Activated CD8-positive, alpha-beta memory T cell treated with anti-CD3 and anti-CD28 coated beads, Interleukin-2, amount 50 U/mL, for 1 hour (primary cell): ENCODE results near the gene SERPINA1.
"Not testable (repeated sequence)": the region's sequence is repeated elsewhere in the genome, so short reads cannot be mapped to it uniquely, and the experiment has no call there.

Source experiments
- DNase-seq: peaks from one replicate; pipeline ENCODE4 v3.0.0-alpha.2; 2020; ENCODE audit errors: extremely low read depth

Gene SERPINA1

DNA sequence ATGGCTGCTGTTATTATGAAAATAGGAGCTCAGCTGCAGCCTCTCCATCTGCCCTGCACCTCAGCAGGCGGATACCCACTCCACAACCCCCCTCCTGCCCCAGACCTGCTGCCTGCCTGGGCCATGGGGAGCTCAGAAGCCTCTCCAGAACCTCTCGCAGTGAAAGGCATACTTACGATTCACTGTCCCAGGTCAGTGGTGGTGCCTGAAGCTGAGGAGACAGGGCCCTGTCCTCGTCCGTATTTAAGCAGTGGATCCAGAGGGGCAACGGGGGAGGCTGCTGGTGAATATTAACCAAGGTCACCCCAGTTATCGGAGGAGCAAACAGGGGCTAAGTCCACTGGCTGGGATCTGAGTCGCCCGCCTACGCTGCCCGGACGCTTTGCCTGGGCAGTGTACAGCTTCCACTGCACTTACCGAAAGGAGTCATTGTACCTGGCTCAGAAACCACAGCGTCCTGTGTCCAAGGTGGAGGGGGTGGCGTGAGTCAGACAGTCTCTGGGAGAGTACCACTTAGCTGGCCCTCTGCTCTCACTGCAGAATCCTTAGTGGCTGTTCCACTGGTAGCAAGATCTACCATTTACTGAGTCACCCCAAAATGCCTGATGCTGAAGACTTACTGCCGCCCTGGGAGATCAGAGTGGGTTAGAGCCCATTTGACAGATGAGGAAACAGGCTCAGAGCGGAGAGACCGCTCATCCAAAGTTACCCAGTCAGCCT, at the start of gene SERPINA1:
Gene SERPINA1, minus strand, starts transcription at position 219 of the 720 bp plus-strand sequence. CDS start 5,365 bp downstream, outside the sequence.
- DNase-seq, result no peak

GRCh38 chr14:94428610-94429009, 40.2 kb upstream of the SERPINA1 start:
- DNase-seq, result no peak

GRCh38 chr14:94427016-94427613, 38.7 kb upstream of the SERPINA1 start:
- DNase-seq, result no peak

DNA sequence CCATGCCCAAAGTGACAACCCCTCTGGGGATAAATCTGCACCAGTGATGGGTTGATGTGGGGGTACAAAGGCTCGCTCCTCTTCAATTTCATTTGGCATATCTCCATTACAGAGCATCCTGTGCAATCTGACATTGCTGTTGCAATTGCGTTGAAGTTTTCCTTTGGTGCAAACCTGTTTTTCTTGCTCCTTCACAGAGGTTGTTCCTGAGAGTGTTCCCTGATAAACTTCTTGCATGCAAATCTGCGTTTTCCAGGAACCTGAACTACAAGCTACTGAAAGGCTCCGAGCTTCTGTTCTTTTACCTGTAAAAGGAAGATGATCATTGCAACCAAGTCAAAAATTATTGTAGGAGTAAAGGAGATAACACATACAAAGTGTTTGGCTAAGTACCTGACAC, 38.1 kb upstream of the SERPINA1 start:
- no peak for DNase-seq

- no peak for DNase-seq
Observed at GRCh38 chr14:94424371-94424770, 36.0 kb upstream of the SERPINA1 start.

GRCh38 chr14:94423453-94424056, 35.2 kb upstream of the SERPINA1 start:
- DNase-seq, result no peak

GRCh38 chr14:94421316-94421715, 32.9 kb upstream of the SERPINA1 start:
- no peak for DNase-seq

- DNase-seq, result not testable (repeated sequence)
Observed at GRCh38 chr14:94417497-94418205, 29.2 kb upstream of the SERPINA1 start.

GRCh38 chr14:94412671-94413638, 24.6 kb upstream of the SERPINA1 start:
- DNase-seq, result no peak

- DNase-seq, result no peak
Observed at GRCh38 chr14:94411638-94412037, 23.2 kb upstream of the SERPINA1 start.

DNA sequence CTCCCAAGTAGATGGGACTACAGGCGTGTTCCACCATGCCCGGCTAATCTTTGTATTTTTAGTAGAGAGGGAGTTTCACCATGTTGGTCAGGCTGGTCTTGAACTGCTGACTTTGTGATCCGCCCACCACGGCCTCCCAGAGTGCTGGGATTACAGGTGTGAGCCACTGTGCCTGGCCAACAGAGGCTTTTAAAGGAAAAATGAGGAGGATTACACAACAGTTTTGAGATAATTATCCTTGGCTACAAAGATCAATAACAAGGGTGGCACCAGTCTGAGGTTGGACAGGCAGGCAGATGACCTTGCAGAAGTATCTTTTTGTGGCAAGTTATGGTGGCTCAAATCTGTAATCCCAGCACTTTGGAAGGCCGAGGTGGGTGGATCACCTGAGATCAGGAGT, 21.0 kb upstream of the SERPINA1 start:
- DNase-seq, result not testable (repeated sequence)

DNA sequence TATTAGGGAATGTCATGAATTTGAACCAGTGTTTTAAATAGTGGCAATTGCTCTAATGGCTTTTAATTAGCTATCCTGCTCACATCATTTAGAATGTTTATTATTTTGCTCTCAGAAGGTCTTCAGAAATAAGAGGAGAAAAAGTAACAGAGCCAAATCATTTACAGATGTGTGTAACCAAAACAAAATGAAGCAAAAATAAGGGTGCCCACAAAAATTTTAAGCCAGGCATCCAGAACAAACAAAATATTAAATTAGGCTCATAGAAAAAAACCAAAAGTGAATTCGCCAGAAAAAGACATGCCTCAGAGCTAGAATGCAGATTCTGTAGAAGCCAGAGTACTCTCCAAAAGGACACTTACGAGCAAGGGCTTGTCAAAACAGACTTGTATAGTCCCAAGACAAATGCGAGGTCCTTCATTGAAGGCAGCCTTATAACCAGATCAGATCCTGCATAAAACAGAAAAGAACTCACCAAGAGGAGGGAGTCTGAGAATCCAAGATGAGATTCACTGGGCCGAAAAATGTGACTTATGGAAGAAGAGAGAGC, 20.2 kb upstream of the SERPINA1 start:
- DNase-seq, result no peak

DNA sequence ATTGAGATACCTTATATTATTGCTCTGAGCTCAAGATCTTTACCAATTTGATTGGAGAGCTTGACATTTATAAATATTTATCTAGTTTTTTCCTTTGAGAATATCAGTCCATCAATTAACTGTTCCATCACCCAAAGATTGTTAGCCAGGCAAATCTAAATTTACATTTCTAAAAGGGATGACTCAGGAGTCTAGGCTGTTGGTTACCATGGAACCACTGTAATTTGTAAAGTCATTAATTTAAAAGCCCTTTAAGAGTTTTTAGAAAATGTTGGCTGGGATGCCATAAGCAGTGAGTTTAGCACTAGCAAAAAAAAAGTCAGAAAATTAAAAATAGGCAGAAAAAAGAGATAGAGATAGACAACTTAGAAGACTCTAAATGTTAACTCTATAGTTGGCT, 19.5 kb upstream of the SERPINA1 start:
- no peak for DNase-seq

- no peak for DNase-seq
Observed at GRCh38 chr14:94406910-94407309, 18.5 kb upstream of the SERPINA1 start.

DNA sequence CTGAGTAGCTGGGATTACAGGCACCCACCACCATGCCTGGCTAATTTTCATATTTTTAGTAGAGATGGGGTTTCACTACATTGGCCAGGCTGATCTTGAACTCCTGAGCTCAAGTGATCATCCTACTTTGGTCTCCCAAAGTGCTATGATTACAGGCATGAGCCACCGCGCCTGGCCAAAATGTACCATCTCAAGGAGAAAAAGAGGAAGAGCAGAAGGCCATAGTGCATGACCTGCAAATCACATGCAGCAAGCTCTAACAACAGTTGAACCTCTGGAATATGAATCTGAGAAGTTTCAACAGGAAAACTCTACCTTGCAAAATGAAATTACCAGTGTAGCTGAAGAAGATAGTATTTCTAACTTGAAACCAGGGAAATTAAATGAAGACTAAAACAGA, 17.1 kb upstream of the SERPINA1 start:
- DNase-seq, result no peak

- no peak for DNase-seq
Observed at GRCh38 chr14:94404561-94404960, 16.2 kb upstream of the SERPINA1 start.

GRCh38 chr14:94403312-94403932, 15.0 kb upstream of the SERPINA1 start:
- DNase-seq, result no peak

DNA sequence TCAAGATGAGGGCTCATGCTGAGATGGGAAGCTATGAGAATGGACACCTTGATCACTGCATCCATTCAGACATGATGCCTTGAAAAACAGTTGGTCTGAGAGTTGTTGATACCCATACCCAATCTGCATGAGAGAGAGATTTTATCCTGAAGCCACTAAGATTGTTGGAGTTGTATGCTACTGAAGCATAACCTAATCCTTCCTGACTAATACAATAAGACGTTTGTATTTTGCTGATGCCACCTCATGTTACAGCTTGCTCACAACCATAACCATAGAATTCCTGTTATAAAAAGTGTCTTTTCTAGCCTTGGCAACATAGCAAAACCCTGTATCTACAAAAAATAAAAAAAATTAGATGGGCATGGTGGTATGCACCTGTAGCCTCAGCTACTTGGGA, 12.7 kb upstream of the SERPINA1 start:
- DNase-seq, result no peak

GRCh38 chr14:94400422-94400841, 12.0 kb upstream of the SERPINA1 start:
- no peak for DNase-seq

GRCh38 chr14:94398536-94398935, 10.1 kb upstream of the SERPINA1 start:
- no peak for DNase-seq

- DNase-seq, result no peak
Observed at GRCh38 chr14:94398182-94398479, 9.7 kb upstream of the SERPINA1 start.
